GM12878 (cell line): Measurements from ENCODE around the gene CENPA. TPM values are rescaled to one million over a fixed set of nuclear protein-coding genes. Genes with fewer than 3 reads are reported as not detected.

Experiments used
- BHLHE40 ChIP-seq, 2 experiments: fragments of 450-650 bp in 1 of 2; IDR thresholded peaks; 2 replicates each; pipeline ENCODE4 v1.6.1; 2011 to 2017; ENCODE audit warnings: low read depth in 2 of 2, borderline replicate concordance in 1 of 2, improper control_type of control experiment in 1 of 2, low read length in 1 of 2, mild to moderate bottlenecking in 1 of 2
- DPF2 ChIP-seq: fragments of 450-650 bp; IDR thresholded peaks from 2 replicates; pipeline ENCODE4 v1.6.1; 2017; ENCODE audit warnings: mild to moderate bottlenecking
- HDAC2 ChIP-seq: fragments of 200-600 bp; sonication (generic); IDR thresholded peaks from 2 replicates; pipeline ENCODE4 v1.6.1; 2017
- IKZF1 ChIP-seq: fragments of 450-650 bp; conservative IDR thresholded peaks from 2 replicates; pipeline ENCODE4 v1.6.1; 2017; ENCODE audit warnings: antibody characterized with exemption, mild to moderate bottlenecking
- IRF3 ChIP-seq: fragments of 450-650 bp; IDR thresholded peaks from 2 replicates; pipeline ENCODE4 v1.6.1; 2014; ENCODE audit warnings: mild to moderate bottlenecking
- IRF4 ChIP-seq: IDR thresholded peaks from 2 replicates; pipeline ENCODE4 v1.6.1; 2011; ENCODE audit warnings: low read depth, low read length
- JUNB ChIP-seq: IDR thresholded peaks from 2 replicates; pipeline ENCODE4 v1.6.1; 2016; ENCODE audit warnings: antibody characterized with exemption, mild to moderate bottlenecking
- KLF5 ChIP-seq: fragments of 450-650 bp; IDR thresholded peaks from 2 replicates; pipeline ENCODE4 v1.6.1; 2014; ENCODE audit warnings: mild to moderate bottlenecking; ENCODE audit not compliant: partially characterized antibody
- MTA3 ChIP-seq: IDR thresholded peaks from 2 replicates; pipeline ENCODE4 v1.6.1; 2012; ENCODE audit warnings: low read length, inconsistent platforms, borderline replicate concordance
- MXI1 ChIP-seq: fragments of 150-350 bp; IDR thresholded peaks from 2 replicates; pipeline ENCODE4 v1.6.1; 2011; ENCODE audit warnings: low read depth, mild to moderate bottlenecking, inconsistent platforms, low read length, improper control_type of control experiment
- MYB ChIP-seq: fragments of 150-350 bp; IDR thresholded peaks from 2 replicates; pipeline ENCODE4 v1.6.1; 2014; ENCODE audit warnings: mild to moderate bottlenecking, low read depth, low read length, borderline replicate concordance
- NFIC ChIP-seq: IDR thresholded peaks from 2 replicates; pipeline ENCODE4 v1.6.1; 2012; ENCODE audit warnings: low read depth, mild to moderate bottlenecking, inconsistent platforms, low read length, moderate library complexity
- RAD21 ChIP-seq: IDR thresholded peaks from 2 replicates; pipeline ENCODE4 v1.6.1; 2011; ENCODE audit warnings: mild to moderate bottlenecking, low read depth, low read length, moderate library complexity; ENCODE audit not compliant: insufficient read depth
- RCOR1 ChIP-seq: conservative IDR thresholded peaks from 2 replicates; pipeline ENCODE4 v1.6.1; 2012; ENCODE audit warnings: low read depth, low read length, improper control_type of control experiment
- SRF ChIP-seq, 2 experiments: IDR thresholded peaks; 2 replicates each; pipeline ENCODE4 v1.6.1; 2011; ENCODE audit warnings: low read depth in 2 of 2, low read length in 2 of 2, mild to moderate bottlenecking in 1 of 2, moderate library complexity in 1 of 2
- TARDBP ChIP-seq: IDR thresholded peaks from 2 replicates; pipeline ENCODE4 v1.6.1; 2016; ENCODE audit warnings: borderline replicate concordance
- ZNF24 ChIP-seq: fragments of 450-650 bp; IDR thresholded peaks from 2 replicates; pipeline ENCODE4 v1.6.1; 2017; ENCODE audit warnings: antibody characterized with exemption, mild to moderate bottlenecking
- polyA plus RNA-seq, 11 experiments: library from polyadenylated mRNA; depleted of rRNA in 4 of 11; unstranded in 6 of 11; stranded (reverse) in 5 of 11; fragments of >200 nt; fragmentation: Nextera tagmentation in 4 of 11; fragmentation: Illumina TruSeq in 1 of 11; extraction: Ambion mirVana in 4 of 11; extraction: Trizol in 1 of 11; gene quantifications; 1 replicate in 1 of 11; 2 replicates in 10 of 11; pipeline versions ENCODE4 v1.2.1 to v1.2.3, GENCODE V29; 2011 to 2016; ENCODE audit warnings: inconsistent platforms in 2 of 11, missing spikeins in 2 of 11, low read depth in 1 of 11
- total RNA-seq, 4 experiments: library from RNA; depleted of rRNA in 3 of 4; stranded (reverse); fragments of >200 nt in 3 of 4; fragmentation: Illumina TruSeq in 1 of 4; extraction: Trizol in 1 of 4; gene quantifications; 2 replicates each; pipeline versions ENCODE4 v1.2.1 to v1.2.3, GENCODE V29; 2013 to 2021
- TF ChIP-seq, protein P1 (sequence below): fragments of 450-650 bp; IDR thresholded peaks from 2 replicates; pipeline ENCODE4 v1.6.1; 2017; ENCODE audit warnings: borderline replicate concordance
- TF ChIP-seq, protein P2 (sequence below): IDR thresholded peaks from 2 replicates; pipeline ENCODE4 v1.6.1; 2012; ENCODE audit warnings: mild to moderate bottlenecking, low read depth, low read length
- TF ChIP-seq, protein P3 (sequence below): IDR thresholded peaks from 2 replicates; pipeline ENCODE4 v1.6.1; 2011; ENCODE audit warnings: low read depth, mild to moderate bottlenecking, low read length, moderate library complexity, borderline replicate concordance; ENCODE audit errors: extremely low read depth
- TF ChIP-seq, protein P4 (sequence below), 3 experiments: IDR thresholded peaks in 2 of 3; conservative IDR thresholded peaks in 1 of 3; 2 replicates each; pipeline ENCODE4 v1.5.1; 2011; ENCODE audit warnings: low read depth in 3 of 3, low read length in 3 of 3, mild to moderate bottlenecking in 3 of 3, control low read depth in 2 of 3, moderate library complexity in 2 of 3, inconsistent platforms in 1 of 3, mixed read lengths in 1 of 3; ENCODE audit not compliant: control insufficient read depth in 2 of 3, insufficient read depth in 1 of 3; ENCODE audit errors: extremely low read depth in 1 of 3

Gene CENPA
- total and polyA plus RNA-seq, 10 of the 15 experiments (the other 5 are each of a cell fraction or from before 2014, with no cell fraction given): 8.1 to 66.6 (median 36.7) TPM

GRCh38 chr2:26785431-26786206 is at the start of gene CENPA (continued):
- TF ChIP-seq TARDBP: no peak
- TF ChIP-seq, protein P1, sequence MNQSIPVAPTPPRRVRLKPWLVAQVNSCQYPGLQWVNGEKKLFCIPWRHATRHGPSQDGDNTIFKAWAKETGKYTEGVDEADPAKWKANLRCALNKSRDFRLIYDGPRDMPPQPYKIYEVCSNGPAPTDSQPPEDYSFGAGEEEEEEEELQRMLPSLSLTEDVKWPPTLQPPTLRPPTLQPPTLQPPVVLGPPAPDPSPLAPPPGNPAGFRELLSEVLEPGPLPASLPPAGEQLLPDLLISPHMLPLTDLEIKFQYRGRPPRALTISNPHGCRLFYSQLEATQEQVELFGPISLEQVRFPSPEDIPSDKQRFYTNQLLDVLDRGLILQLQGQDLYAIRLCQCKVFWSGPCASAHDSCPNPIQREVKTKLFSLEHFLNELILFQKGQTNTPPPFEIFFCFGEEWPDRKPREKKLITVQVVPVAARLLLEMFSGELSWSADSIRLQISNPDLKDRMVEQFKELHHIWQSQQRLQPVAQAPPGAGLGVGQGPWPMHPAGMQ: no peak
- TF ChIP-seq IRF4: no peak
- no peak for TF ChIP-seq MTA3
- peak; percentile 99 for TF ChIP-seq IRF3
- peak; percentile 95 for TF ChIP-seq MXI1
- TF ChIP-seq, protein P2, sequence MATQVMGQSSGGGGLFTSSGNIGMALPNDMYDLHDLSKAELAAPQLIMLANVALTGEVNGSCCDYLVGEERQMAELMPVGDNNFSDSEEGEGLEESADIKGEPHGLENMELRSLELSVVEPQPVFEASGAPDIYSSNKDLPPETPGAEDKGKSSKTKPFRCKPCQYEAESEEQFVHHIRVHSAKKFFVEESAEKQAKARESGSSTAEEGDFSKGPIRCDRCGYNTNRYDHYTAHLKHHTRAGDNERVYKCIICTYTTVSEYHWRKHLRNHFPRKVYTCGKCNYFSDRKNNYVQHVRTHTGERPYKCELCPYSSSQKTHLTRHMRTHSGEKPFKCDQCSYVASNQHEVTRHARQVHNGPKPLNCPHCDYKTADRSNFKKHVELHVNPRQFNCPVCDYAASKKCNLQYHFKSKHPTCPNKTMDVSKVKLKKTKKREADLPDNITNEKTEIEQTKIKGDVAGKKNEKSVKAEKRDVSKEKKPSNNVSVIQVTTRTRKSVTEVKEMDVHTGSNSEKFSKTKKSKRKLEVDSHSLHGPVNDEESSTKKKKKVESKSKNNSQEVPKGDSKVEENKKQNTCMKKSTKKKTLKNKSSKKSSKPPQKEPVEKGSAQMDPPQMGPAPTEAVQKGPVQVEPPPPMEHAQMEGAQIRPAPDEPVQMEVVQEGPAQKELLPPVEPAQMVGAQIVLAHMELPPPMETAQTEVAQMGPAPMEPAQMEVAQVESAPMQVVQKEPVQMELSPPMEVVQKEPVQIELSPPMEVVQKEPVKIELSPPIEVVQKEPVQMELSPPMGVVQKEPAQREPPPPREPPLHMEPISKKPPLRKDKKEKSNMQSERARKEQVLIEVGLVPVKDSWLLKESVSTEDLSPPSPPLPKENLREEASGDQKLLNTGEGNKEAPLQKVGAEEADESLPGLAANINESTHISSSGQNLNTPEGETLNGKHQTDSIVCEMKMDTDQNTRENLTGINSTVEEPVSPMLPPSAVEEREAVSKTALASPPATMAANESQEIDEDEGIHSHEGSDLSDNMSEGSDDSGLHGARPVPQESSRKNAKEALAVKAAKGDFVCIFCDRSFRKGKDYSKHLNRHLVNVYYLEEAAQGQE: no peak
- peak; percentile 95 for TF ChIP-seq KLF5
- TF ChIP-seq DPF2: peak; percentile 99
- TF ChIP-seq RCOR1: no peak
- peak in 1 of 2 experiments; percentile 65; a peak in 1 of 4 replicates for TF ChIP-seq BHLHE40 (IDR thresholded peaks at IDR 0.05; ENCODE audit: borderline replicate concordance in 1 of 2, low read depth in 2 of 2, low read length in 1 of 2)
- no peak for TF ChIP-seq IKZF1
- TF ChIP-seq, protein P3, sequence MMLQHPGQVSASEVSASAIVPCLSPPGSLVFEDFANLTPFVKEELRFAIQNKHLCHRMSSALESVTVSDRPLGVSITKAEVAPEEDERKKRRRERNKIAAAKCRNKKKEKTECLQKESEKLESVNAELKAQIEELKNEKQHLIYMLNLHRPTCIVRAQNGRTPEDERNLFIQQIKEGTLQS: no peak
- no peak for TF ChIP-seq SRF (IDR thresholded peaks at IDR 0.05; ENCODE audit: low read depth in 2 of 2, low read length in 2 of 2)
- TF ChIP-seq MYB: no peak
- no peak for TF ChIP-seq RAD21
- no peak for TF ChIP-seq HDAC2
- no peak for TF ChIP-seq JUNB
- TF ChIP-seq, protein P4, sequence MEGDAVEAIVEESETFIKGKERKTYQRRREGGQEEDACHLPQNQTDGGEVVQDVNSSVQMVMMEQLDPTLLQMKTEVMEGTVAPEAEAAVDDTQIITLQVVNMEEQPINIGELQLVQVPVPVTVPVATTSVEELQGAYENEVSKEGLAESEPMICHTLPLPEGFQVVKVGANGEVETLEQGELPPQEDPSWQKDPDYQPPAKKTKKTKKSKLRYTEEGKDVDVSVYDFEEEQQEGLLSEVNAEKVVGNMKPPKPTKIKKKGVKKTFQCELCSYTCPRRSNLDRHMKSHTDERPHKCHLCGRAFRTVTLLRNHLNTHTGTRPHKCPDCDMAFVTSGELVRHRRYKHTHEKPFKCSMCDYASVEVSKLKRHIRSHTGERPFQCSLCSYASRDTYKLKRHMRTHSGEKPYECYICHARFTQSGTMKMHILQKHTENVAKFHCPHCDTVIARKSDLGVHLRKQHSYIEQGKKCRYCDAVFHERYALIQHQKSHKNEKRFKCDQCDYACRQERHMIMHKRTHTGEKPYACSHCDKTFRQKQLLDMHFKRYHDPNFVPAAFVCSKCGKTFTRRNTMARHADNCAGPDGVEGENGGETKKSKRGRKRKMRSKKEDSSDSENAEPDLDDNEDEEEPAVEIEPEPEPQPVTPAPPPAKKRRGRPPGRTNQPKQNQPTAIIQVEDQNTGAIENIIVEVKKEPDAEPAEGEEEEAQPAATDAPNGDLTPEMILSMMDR (IDR thresholded peaks at IDR 0.05 in 2 of 3, conservative IDR thresholded peaks at IDR 0.05 in 1 of 3; ENCODE audit: control insufficient read depth in 2 of 3, extremely low read depth in 1 of 3, insufficient read depth in 1 of 3, low read depth in 3 of 3, low read length in 3 of 3): 0 out of 6 replicates have a peak, but pooled peaks of 1 of the 3 experiments have one; percentile 1
- no peak for TF ChIP-seq NFIC
- TF ChIP-seq ZNF24: no peak
